ENCODE data around the gene PRSS27.

DNA sequence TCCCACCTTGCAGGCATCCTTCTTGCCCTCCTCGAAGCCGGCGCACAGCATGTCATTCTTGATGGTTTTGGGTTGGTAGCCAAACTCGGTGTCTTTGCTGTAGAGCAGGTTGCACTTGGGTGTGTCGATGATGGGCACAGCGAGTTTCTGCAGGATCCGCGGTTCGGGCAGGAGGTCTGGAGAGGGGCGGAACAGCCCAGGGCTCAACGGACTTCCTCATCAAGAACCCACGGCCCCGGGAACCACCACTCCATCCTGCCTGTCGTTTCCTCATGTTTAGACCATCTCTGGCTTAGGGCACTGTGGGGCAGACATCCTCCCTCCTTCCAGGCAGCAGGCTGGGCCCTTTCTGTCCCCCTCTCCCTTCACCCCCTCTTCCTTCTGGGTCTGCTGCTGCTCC lies 6.5 kb downstream of the PRSS27 start:
- TF ChIP-seq CTCF (tag by site-specific recombination; IDR thresholded peaks at IDR 0.05) (no peak), ZNF121 (tag by site-specific recombination; IDR thresholded peaks at IDR 0.05) (no peak), ZNF416 (tag by site-specific recombination; IDR thresholded peaks at IDR 0.05) (no peak), ZNF16 (tag by site-specific recombination; IDR thresholded peaks at IDR 0.05; ENCODE audit: low read depth) (no peak), ZNF280C (tag by site-specific recombination; IDR thresholded peaks at IDR 0.05) (no peak)
